GM10248 (cell line): ENCODE measurements around the gene RFPL1.

Source experiments
- CTCF ChIA-PET: fragments of 300-600 bp; sonication (Branson Sonifier 250); formaldehyde crosslinking; extraction: SDS; loops from one replicate; lab custom pipeline; 2021; ENCODE audit warnings: antibody characterized with exemption; lab: Yijun Ruan, JAX
- POLR2A ChIA-PET: fragments of 350-650 bp; sonication (Branson Sonifier 250); formaldehyde crosslinking; extraction: SDS; loops from one replicate; lab custom pipeline; 2020; ENCODE audit warnings: antibody characterized with exemption; lab: Yijun Ruan, JAX
- DNase-seq: peaks from one replicate; pipeline ENCODE4 v3.0.0; 2012; ENCODE audit errors: extremely low spot score
- TF ChIP-seq, protein P1 (sequence below): IDR thresholded peaks from 2 replicates; pipeline ENCODE4 v1.5.1; 2012; ENCODE audit warnings: mild to moderate bottlenecking, low read depth; ENCODE audit errors: extremely low read depth, missing control alignments, control extremely low read depth

The RFPL1 gene

DNA sequence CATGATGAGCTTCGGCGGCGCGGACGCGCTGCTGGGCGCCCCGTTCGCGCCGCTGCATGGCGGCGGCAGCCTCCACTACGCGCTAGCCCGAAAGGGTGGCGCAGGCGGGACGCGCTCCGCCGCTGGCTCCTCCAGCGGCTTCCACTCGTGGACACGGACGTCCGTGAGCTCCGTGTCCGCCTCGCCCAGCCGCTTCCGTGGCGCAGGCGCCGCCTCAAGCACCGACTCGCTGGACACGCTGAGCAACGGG, 41.8 kb downstream of the RFPL1 start:
- DNase-seq, result no peak
- ChIA-PET POLR2A (no interaction called here), CTCF (no interaction called here)
- TF ChIP-seq, protein P1, sequence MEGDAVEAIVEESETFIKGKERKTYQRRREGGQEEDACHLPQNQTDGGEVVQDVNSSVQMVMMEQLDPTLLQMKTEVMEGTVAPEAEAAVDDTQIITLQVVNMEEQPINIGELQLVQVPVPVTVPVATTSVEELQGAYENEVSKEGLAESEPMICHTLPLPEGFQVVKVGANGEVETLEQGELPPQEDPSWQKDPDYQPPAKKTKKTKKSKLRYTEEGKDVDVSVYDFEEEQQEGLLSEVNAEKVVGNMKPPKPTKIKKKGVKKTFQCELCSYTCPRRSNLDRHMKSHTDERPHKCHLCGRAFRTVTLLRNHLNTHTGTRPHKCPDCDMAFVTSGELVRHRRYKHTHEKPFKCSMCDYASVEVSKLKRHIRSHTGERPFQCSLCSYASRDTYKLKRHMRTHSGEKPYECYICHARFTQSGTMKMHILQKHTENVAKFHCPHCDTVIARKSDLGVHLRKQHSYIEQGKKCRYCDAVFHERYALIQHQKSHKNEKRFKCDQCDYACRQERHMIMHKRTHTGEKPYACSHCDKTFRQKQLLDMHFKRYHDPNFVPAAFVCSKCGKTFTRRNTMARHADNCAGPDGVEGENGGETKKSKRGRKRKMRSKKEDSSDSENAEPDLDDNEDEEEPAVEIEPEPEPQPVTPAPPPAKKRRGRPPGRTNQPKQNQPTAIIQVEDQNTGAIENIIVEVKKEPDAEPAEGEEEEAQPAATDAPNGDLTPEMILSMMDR, result no peak

DNA sequence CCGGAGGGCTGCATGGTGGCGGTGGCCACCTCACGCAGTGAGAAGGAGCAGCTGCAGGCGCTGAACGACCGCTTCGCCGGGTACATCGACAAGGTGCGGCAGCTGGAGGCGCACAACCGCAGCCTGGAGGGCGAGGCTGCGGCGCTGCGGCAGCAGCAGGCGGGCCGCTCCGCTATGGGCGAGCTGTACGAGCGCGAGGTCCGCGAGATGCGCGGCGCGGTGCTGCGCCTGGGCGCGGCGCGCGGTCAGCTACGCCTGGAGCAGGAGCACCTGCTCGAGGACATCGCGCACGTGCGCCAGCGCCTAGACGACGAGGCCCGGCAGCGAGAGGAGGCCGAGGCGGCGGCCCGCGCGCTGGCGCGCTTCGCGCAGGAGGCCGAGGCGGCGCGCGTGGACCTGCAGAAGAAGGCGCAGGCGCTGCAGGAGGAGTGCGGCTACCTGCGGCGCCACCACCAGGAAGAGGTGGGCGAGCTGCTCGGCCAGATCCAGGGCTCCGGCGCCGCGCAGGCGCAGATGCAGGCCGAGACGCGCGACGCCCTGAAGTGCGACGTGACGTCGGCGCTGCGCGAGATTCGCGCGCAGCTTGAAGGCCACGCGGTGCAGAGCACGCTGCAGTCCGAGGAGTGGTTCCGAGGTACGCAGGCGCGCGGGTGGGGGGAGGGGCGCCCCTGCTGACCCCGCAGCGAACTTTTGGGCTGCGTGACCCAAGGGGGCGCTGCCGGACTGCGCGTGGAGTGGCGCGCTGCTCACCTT, 42.3 kb downstream of the RFPL1 start:
- ChIA-PET POLR2A (no interaction called here), CTCF (no interaction called here)
- TF ChIP-seq, protein P1, result no peak
- DNase-seq, result no peak

DNA sequence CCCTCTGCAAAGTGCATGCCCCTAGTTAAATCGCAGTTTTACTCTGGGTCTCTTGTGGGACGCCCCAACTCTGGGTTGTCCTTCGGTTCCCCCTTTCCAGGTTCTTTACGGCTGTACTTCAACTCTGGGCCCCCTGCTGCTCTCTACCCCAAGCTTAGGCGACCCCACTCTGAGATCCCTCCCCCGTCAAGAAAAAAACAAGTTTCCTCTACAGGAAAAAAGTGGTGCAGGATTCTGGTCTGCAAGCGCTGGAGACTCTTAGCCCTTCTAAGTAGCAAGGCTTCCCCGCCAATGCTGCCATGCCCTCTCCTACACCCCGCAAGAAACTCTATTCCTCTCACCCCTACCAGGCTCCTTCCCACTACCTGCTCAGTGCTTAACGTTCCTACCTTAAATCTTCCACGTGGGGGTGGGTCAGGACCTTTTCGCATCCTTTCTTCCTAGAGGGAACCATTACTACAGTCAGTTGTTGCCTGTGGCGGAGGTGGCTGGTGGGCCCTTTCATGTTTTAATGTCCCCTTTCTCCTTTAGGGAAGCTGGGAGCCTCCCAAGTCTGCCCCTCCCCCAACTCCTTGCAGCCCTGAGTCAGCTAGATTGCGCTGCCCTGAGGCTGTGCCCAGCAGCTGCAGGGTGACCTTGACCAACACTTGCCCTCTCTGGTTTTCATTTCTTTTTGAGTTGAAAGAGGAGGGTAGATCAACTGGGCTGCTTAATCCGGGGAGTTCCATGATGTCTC, 43.0 kb downstream of the RFPL1 start:
- CTCF ChIA-PET, result interaction anchor here (2.0 kb wide), 1 partner anchor 10 kb away, joined by 9 read pairs; no protein-coding TSS in a partner anchor
- POLR2A ChIA-PET, result no interaction called here

DNA sequence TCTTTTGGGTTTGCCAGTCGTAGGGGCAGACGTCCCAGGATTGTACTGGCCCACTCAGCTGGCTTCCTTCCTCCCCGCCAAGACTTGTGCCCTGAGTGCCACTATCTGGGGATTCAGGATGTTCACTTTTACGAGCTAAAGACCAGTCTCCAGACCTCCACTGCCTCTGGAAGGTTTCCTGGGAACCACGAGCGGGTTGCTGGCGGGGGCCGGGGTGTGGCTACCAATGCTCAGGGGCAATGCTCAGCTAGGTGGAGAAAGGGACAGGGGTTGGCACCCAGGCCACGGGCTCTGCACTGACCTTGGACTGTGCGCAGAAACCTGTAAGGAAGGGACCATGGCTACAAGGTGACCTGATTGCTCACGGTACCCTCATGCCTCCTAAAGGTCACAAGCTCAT, 43.9 kb downstream of the RFPL1 start:
- ChIA-PET POLR2A (no interaction called here), CTCF (interaction anchor here (2.0 kb wide), 1 partner anchor 11 kb away, joined by 9 read pairs; no protein-coding TSS in a partner anchor)
- TF ChIP-seq, protein P1, result no peak
- DNase-seq, result no peak

More for the DNA sequence above, 43.0 kb downstream of the RFPL1 start:
- no peak for DNase-seq
- TF ChIP-seq, protein P1, result no peak

DNA sequence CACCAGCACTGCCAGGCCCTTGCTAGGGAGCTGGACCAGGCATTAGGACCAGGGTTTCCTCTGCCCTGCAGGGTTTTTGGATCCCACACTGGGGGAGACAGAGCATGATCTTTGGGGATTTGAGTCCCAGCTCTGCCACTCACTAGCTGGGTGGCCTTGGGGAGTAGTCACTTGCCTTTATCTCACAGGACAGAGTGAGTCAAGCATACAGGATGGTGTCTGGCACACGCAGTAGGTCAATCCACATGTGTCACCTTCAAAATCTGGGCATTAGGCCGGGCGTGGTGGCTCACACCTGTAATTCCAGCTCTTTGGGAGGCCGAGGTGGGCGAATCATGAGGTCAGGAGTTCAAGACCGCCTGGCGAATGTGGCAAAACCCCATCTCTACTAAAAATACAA, 44.3 kb downstream of the RFPL1 start:
- no peak for DNase-seq
- TF ChIP-seq, protein P1, result no peak
- POLR2A ChIA-PET, result no interaction called here
- CTCF ChIA-PET, result interaction anchor here (2.0 kb wide), 1 partner anchor 12 kb away, joined by 9 read pairs; no protein-coding TSS in a partner anchor

DNA sequence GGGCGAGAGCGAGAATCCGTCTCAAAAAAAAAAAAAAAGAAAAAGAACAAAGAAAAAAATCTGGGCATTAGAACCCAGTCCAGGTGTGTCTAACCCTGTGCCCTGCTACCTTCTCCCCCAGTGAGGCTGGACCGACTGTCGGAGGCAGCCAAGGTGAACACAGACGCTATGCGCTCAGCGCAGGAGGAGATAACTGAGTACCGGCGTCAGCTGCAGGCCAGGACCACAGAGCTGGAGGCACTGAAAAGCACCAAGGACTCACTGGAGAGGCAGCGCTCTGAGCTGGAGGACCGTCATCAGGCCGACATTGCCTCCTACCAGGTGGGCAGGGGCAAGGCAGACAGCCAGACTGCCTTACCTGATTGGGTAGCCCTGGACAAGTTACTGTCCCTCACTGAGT, 44.9 kb downstream of the RFPL1 start:
- CTCF ChIA-PET, result interaction anchor here (2.0 kb wide), 1 partner anchor 12 kb away, joined by 9 read pairs; no protein-coding TSS in a partner anchor
- POLR2A ChIA-PET, result no interaction called here
- TF ChIP-seq, protein P1, result no peak
- no peak for DNase-seq
